Endothelial cell of umbilical vein (primary cell): ENCODE results near the gene CST9L. TPM values are rescaled to one million over a fixed set of nuclear protein-coding genes. Genes with fewer than 3 reads are reported as not detected.

Source experiments
- BruUV-seq: library from RNA; stranded (reverse); fragments of 400-500 nt; replicated peaks from 2 replicates; lab custom pipeline; 2021; lab: Mats Ljungman, UMichigan
- CTCF ChIA-PET: fragments of 300-600, 350-600 bp; sonication (Branson Sonifier 250); formaldehyde crosslinking; loops from one replicate; lab custom pipeline; 2021; ENCODE audit warnings: antibody characterized with exemption, inconsistent platforms; lab: Charles Lee
- POLR2A ChIA-PET: fragments of 300-600, 350-600 bp; sonication (Branson Sonifier 250); formaldehyde crosslinking; loops from one replicate; lab custom pipeline; 2021; ENCODE audit warnings: antibody characterized with exemption, inconsistent platforms; lab: Charles Lee
- DNase-seq: peaks from one replicate; pipeline ENCODE4 v3.0.0-alpha.2; 2011; ENCODE audit warnings: low read depth, low spot score
- FAIRE-seq: peaks from 2 replicates; lab custom pipeline; 2011; peaks lifted over from hg19 to GRCh38; lab: Jason Lieb, UNC
- H2AFZ ChIP-seq: 2 replicates; pipeline ENCODE4 v1.6.0; 2012; ENCODE audit warnings: low read depth, low read length, control low read depth, inconsistent platforms
- H3K27ac ChIP-seq: 2 replicates; pipeline ENCODE4 v1.5.1; 2011; ENCODE audit warnings: low read depth, mild to moderate bottlenecking, control low read depth, low read length, moderate library complexity; ENCODE audit not compliant: insufficient read depth
- H3K27me3 ChIP-seq, 2 experiments: 2 replicates each; pipeline versions ENCODE4 v1.6.0 to v1.6.1; 2011; ENCODE audit warnings: low read length in 2 of 2, mixed read lengths in 1 of 2; ENCODE audit not compliant: control insufficient read depth in 2 of 2, insufficient read depth in 2 of 2
- H3K36me3 ChIP-seq, 2 experiments: 2 replicates in 1 of 2; 3 replicates in 1 of 2; pipeline ENCODE4 v1.5.1; 2011; ENCODE audit warnings: low read length in 2 of 2, mild to moderate bottlenecking in 1 of 2, moderate library complexity in 1 of 2; ENCODE audit not compliant: control insufficient read depth in 2 of 2, insufficient read depth in 2 of 2; ENCODE audit errors: extremely low read depth in 1 of 2
- H3K4me1 ChIP-seq: 3 replicates; pipeline ENCODE4 v1.5.1; 2011; ENCODE audit warnings: mild to moderate bottlenecking, low read length; ENCODE audit not compliant: control insufficient read depth, insufficient read depth; ENCODE audit errors: extremely low read depth
- H3K4me2 ChIP-seq: 2 replicates; pipeline ENCODE4 v1.6.1; 2011; ENCODE audit warnings: low read length, control low read depth, mixed read lengths; ENCODE audit not compliant: insufficient read depth
- H3K4me3 ChIP-seq, 3 experiments: fragments of 200-600 bp in 1 of 3; sonication (generic), shearing (Covaris generic) in 1 of 3; replicated peaks in 1 of 3; 2 replicates each; pipeline ENCODE4 v1.5.1; 2011 to 2016; ENCODE audit warnings: control low read depth in 3 of 3, low read length in 3 of 3, mild to moderate bottlenecking in 2 of 3, inconsistent platforms in 1 of 3, low read depth in 1 of 3, moderate library complexity in 1 of 3; ENCODE audit not compliant: insufficient read depth in 1 of 3
- H3K79me2 ChIP-seq: 2 replicates; pipeline ENCODE4 v1.6.0; 2012; ENCODE audit warnings: low read length, inconsistent platforms; ENCODE audit not compliant: control insufficient read depth, insufficient read depth
- H3K9ac ChIP-seq: replicated peaks from 2 replicates; pipeline ENCODE3; 2011; ENCODE audit warnings: low read length, control low read depth; ENCODE audit not compliant: insufficient read depth; ENCODE audit errors: extremely low read depth
- H3K9me1 ChIP-seq: replicated peaks from 3 replicates; pipeline ENCODE4 v1.6.0; 2011; ENCODE audit warnings: mild to moderate bottlenecking, low read length; ENCODE audit not compliant: control insufficient read depth, insufficient read depth; ENCODE audit errors: extremely low read depth
- H3K9me3 ChIP-seq: replicated peaks from 2 replicates; pipeline ENCODE4 v1.5.1; 2012; ENCODE audit warnings: low read length, inconsistent platforms; ENCODE audit not compliant: control insufficient read depth, insufficient read depth
- H4K20me1 ChIP-seq: replicated peaks from 2 replicates; pipeline ENCODE3; 2011; ENCODE audit warnings: mild to moderate bottlenecking, low read length; ENCODE audit not compliant: control insufficient read depth, insufficient read depth; ENCODE audit errors: extremely low read depth
- EZH2 ChIP-seq: IDR thresholded peaks from 2 replicates; pipeline ENCODE4 v1.6.1; 2012; ENCODE audit warnings: borderline replicate concordance, low read depth, mild to moderate bottlenecking, moderate library complexity, low read length, inconsistent platforms; ENCODE audit not compliant: severe bottlenecking
- FOS ChIP-seq: IDR thresholded peaks from 2 replicates; pipeline ENCODE4 v1.6.1; 2011; ENCODE audit warnings: mild to moderate bottlenecking, low read length, moderate library complexity, borderline replicate concordance; ENCODE audit not compliant: insufficient read depth
- GATA2 ChIP-seq: IDR thresholded peaks from 2 replicates; pipeline ENCODE4 v1.7.0; 2011; ENCODE audit warnings: low read depth, mild to moderate bottlenecking, moderate library complexity, mixed read lengths, low read length; ENCODE audit not compliant: insufficient read length, insufficient read depth
- JUN ChIP-seq: IDR thresholded peaks from 2 replicates; pipeline ENCODE4 v1.6.1; 2011; ENCODE audit warnings: borderline replicate concordance, low read depth; ENCODE audit not compliant: insufficient read length, insufficient read depth
- MYC ChIP-seq: IDR thresholded peaks from one replicate; pipeline ENCODE4 v1.6.1; 2011; ENCODE audit warnings: mild to moderate bottlenecking, low read depth, low read length
- POLR2A ChIP-seq: IDR thresholded peaks from 2 replicates; pipeline ENCODE4 v1.6.1; 2012; ENCODE audit warnings: low read depth, mild to moderate bottlenecking, control low read depth, low read length
- POLR2AphosphoS5 ChIP-seq: IDR thresholded peaks from 2 replicates; pipeline ENCODE4 v1.6.1; 2012; ENCODE audit warnings: low read depth, mild to moderate bottlenecking, control low read depth, low read length, moderate library complexity; ENCODE audit not compliant: insufficient read depth
- dilution Hi-C: fragments of 300-500 bp; cut with MboI; formaldehyde crosslinking; loops from one replicate; pipeline ENCODE4 v1.15.0; 2019; ENCODE audit warnings: low sequenced_read_pairs; ENCODE audit not compliant: extremely low pct_ligation_motif_present
- intact Hi-C: fragments of 100-400 bp; cut with micrococcal nuclease; formaldehyde crosslinking; loops from one replicate; pipeline ENCODE4 v1.10.0; 2022
- polyA plus RNA-seq, 4 experiments: library from polyadenylated mRNA; depleted of rRNA in 3 of 4; stranded (reverse) in 3 of 4; unstranded in 1 of 4; fragments of >200 nt; gene quantifications; 2 replicates each; pipeline versions ENCODE4 v1.2.1 to v1.2.3, GENCODE V29; 2011 to 2012; ENCODE audit warnings: missing spikeins in 1 of 4
- total RNA-seq: library from RNA; stranded (reverse); gene quantifications from 2 replicates; pipeline ENCODE4 v1.2.3, GENCODE V29; 2021
- TF ChIP-seq, protein P1 (sequence below): IDR thresholded peaks from 2 replicates; pipeline ENCODE4 v1.6.1; 2011; ENCODE audit not compliant: insufficient read depth, insufficient read length
- TF ChIP-seq, protein P2 (sequence below), 2 donors: IDR thresholded peaks; 1 replicate in 1 of 2; 2 replicates in 1 of 2; pipeline ENCODE4 v1.5.1; 2011; ENCODE audit warnings: low read length in 2 of 2, mild to moderate bottlenecking in 2 of 2, moderate library complexity in 2 of 2, control low read depth in 1 of 2, inconsistent platforms in 1 of 2, low read depth in 1 of 2; ENCODE audit not compliant: insufficient read depth in 1 of 2; ENCODE audit errors: extremely low read depth in 1 of 2

Gene CST9L
- total and polyA plus RNA-seq, 2 donors (not counting 3 experiments of a cell fraction or from before 2014, with no cell fraction given): not detected

DNA sequence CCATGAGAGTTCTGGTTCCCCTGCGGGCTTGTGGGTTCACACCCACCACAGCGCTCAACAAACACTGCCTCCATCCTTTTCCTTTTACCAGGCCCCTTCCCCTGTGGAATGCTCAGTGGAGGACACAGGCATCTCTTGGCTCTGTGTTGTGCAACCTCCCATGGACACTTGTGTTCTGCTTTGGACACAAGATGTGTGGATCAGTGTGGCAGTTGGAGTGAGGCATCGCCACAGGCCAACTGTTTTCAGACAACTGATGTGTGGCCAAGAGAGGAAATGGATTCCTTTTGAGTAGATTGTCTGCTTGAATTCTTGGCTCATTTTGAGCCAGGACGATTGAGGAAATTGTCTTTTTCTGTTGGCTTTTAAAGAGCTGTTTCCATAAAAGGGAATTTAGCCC is 50.6 kb downstream of the CST9L start:
- Histone ChIP-seq H3K9ac (no peak overlapping the region), H3K79me2 (no peaks in the 10 kb centered on the region), H3K27me3 (no peaks in the 10 kb centered on the region), H4K20me1 (no peaks in the 10 kb centered on the region), H3K9me3 (no peaks in the 10 kb centered on the region), H3K27ac (no peak overlapping the region), H3K4me3 (no peak overlapping the region), H3K9me1 (no peaks in the 10 kb centered on the region), H2AFZ (no peak overlapping the region), H3K36me3 (no peaks in the 10 kb centered on the region), H3K4me2 (no peak overlapping the region), H3K4me1 (no peaks in the 10 kb centered on the region)
- ChIA-PET POLR2A (no interaction called here), CTCF (no interaction called here)
- TF ChIP-seq POLR2AphosphoS5 (no peak), MYC (no peak), GATA2 (no peak), FOS (no peak), JUN (no peak), POLR2A (no peak), EZH2 (no peak)
- TF ChIP-seq, protein P1, sequence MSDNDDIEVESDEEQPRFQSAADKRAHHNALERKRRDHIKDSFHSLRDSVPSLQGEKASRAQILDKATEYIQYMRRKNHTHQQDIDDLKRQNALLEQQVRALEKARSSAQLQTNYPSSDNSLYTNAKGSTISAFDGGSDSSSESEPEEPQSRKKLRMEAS: no peak
- TF ChIP-seq, protein P2, sequence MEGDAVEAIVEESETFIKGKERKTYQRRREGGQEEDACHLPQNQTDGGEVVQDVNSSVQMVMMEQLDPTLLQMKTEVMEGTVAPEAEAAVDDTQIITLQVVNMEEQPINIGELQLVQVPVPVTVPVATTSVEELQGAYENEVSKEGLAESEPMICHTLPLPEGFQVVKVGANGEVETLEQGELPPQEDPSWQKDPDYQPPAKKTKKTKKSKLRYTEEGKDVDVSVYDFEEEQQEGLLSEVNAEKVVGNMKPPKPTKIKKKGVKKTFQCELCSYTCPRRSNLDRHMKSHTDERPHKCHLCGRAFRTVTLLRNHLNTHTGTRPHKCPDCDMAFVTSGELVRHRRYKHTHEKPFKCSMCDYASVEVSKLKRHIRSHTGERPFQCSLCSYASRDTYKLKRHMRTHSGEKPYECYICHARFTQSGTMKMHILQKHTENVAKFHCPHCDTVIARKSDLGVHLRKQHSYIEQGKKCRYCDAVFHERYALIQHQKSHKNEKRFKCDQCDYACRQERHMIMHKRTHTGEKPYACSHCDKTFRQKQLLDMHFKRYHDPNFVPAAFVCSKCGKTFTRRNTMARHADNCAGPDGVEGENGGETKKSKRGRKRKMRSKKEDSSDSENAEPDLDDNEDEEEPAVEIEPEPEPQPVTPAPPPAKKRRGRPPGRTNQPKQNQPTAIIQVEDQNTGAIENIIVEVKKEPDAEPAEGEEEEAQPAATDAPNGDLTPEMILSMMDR (IDR thresholded peaks at IDR 0.05; ENCODE audit: extremely low read depth in 1 of 2, insufficient read depth in 1 of 2, low read depth in 1 of 2, low read length in 2 of 2): no peak
- DNase-seq (no peak), FAIRE-seq (no peak)
- intact Hi-C loops (no loop called here), dilution Hi-C loops (no loop called here)
- no TSS peak for BruUV-seq
